ENCODE data around the gene PCDHGA7. TPM values are rescaled to one million over a fixed set of nuclear protein-coding genes. Genes with fewer than 3 reads are reported as not detected.

PCDHGA7 gene
- total RNA-seq, 1 experiment from 2014 or later = 0.83 TPM

- H3T11ph ChIP-seq (ENCODE audit: low read length) = no peak overlapping the region
- no peak overlapping the region for H3K4ac ChIP-seq (ENCODE audit: low read depth, low read length)
- no peak overlapping the region for H3K56ac ChIP-seq (ENCODE audit: insufficient read length, low read depth, low read length)
- no peak overlapping the region for H3K18ac ChIP-seq (ENCODE audit: insufficient read length, low read depth, low read length)
- no peak for DNase-seq
- peaks cover 25% of the 10 kb centered on the region for H3K9me3 ChIP-seq (ENCODE audit: control insufficient read depth, low read depth, low read length)
- H3K23me2 ChIP-seq (ENCODE audit: insufficient read length, low read depth, low read length, poor library complexity, severe bottlenecking) = no peaks in the 10 kb centered on the region
- H4K8ac ChIP-seq (replicated peaks; ENCODE audit: insufficient read length, low read depth, low read length) = no peak overlapping the region
- Mint-ChIP-seq H3K9me3 (peaks cover 66 to 69% of the 10 kb centered on the region in 2 experiments), H3K4me1 (no peaks in the 10 kb centered on the region), H3K27ac (no peak overlapping the region), H3K27me3 (ENCODE audit: low read depth) (peaks cover 7% of the 10 kb centered on the region; the same call in 1 of the 2 replicates), H3K4me3 (no peak overlapping the region), H3K36me3 (ENCODE audit: insufficient read depth in 1 of 3, low read depth in 3 of 3) (peaks cover 12 to 38% (median 26%) of the 10 kb centered on the region in 3 experiments; a peak in 6 of 7 replicates)
- 0 out of 2 replicates have a peak, but pooled peaks cover under 1% of the 10 kb centered on the region for H3K4me1 ChIP-seq (ENCODE audit: insufficient read depth, low read length)
- no peak overlapping the region for H3K23ac ChIP-seq (ENCODE audit: insufficient read length, low read depth, low read length)
- no peak overlapping the region for H2AK5ac ChIP-seq (ENCODE audit: insufficient read length, low read length)
- H3K9ac ChIP-seq (ENCODE audit: extremely low read depth, insufficient read length, low read length) = no peak overlapping the region
- no peak overlapping the region for H2BK5ac ChIP-seq (ENCODE audit: insufficient read length, low read length)
- no peaks in the 10 kb centered on the region for H3K27me3 ChIP-seq (ENCODE audit: insufficient read depth, low read length)
- H3K4me2 ChIP-seq (ENCODE audit: insufficient read depth, insufficient read length, low read length) = no peak overlapping the region
- no peak overlapping the region for H4K5ac ChIP-seq (ENCODE audit: insufficient read length, low read depth, low read length)
- H3K14ac ChIP-seq (ENCODE audit: insufficient read depth, low read length) = no peak overlapping the region
- TF ChIP-seq CTCF (conservative IDR thresholded peaks at IDR 0.05) = no peak
- no peaks in the 10 kb centered on the region for H3K79me1 ChIP-seq (ENCODE audit: insufficient read depth, low read depth, low read length, poor library complexity, severe bottlenecking)
- no peak overlapping the region for H2AFZ ChIP-seq (ENCODE audit: low read length)
- H2BK15ac ChIP-seq (ENCODE audit: low read depth, low read length) = no peak overlapping the region
- no peak overlapping the region for H2BK120ac ChIP-seq (ENCODE audit: low read depth, low read length, poor library complexity, severe bottlenecking)
- H4K91ac ChIP-seq (ENCODE audit: insufficient read length, low read depth, low read length) = no peak overlapping the region
- no CpG with 5 or more reads among the region's 21 CpGs for WGBS (ENCODE audit: extremely low coverage, insufficient read length, low lambda C conversion rate)
- no peak overlapping the region for H3K27ac ChIP-seq (ENCODE audit: insufficient read length, low read depth, low read length)
- no peaks in the 10 kb centered on the region for H3K79me2 ChIP-seq (ENCODE audit: insufficient read depth, low read length)
- H2BK12ac ChIP-seq (ENCODE audit: insufficient read length, low read depth, low read length) = no peak overlapping the region
- H2BK20ac ChIP-seq (ENCODE audit: low read depth, low read length, poor library complexity, severe bottlenecking) = no peak overlapping the region
- no peaks in the 10 kb centered on the region for H4K20me1 ChIP-seq (ENCODE audit: control insufficient read depth, insufficient read depth, insufficient read length)
Observed at GRCh38 chr5:141383345-141383744, 803 bp downstream of the PCDHGA7 start.
